GM23338 (cell line): ENCODE results near the gene PNRC2. TPM values are rescaled to one million over a fixed set of nuclear protein-coding genes. Genes with fewer than 3 reads are reported as not detected.

Source experiments
- ATAC-seq: fragments of 200-7000 bp; cut with Tn5 transposase; 3 replicates; pipeline ENCODE4 v1.9.1; 2020
- DNase-seq: peaks from one replicate; pipeline ENCODE4 v3.0.0-alpha.2; 2015; ENCODE audit warnings: low spot score
- H2AFZ ChIP-seq: fragments of 200-600 bp; sonication (generic); 2 replicates; pipeline ENCODE4 v1.8.0; 2016; ENCODE audit warnings: antibody characterized with exemption, mild to moderate bottlenecking, moderate library complexity
- H3F3A ChIP-seq: fragments of 200-600 bp; sonication (generic); replicated peaks from 2 replicates; pipeline ENCODE4 v1.8.0; 2017; ENCODE audit warnings: antibody characterized with exemption, mixed run types, low read depth
- H3K27ac ChIP-seq: fragments of 200-600 bp; sonication (generic); 2 replicates; pipeline ENCODE4 v1.6.1; 2016; ENCODE audit warnings: low read depth
- H3K27me3 ChIP-seq: fragments of 200-600 bp; sonication (generic); 2 replicates; pipeline ENCODE4 v1.8.0; 2016; ENCODE audit warnings: mild to moderate bottlenecking, mixed run types, moderate library complexity; ENCODE audit not compliant: insufficient read depth
- H3K36me3 ChIP-seq: fragments of 200-600 bp; sonication (generic); 2 replicates; pipeline ENCODE4 v1.8.0; 2016; ENCODE audit warnings: mild to moderate bottlenecking; ENCODE audit not compliant: insufficient read depth
- H3K4me1 ChIP-seq: fragments of 200-600 bp; sonication (generic); 2 replicates; pipeline ENCODE4 v1.8.0; 2016; ENCODE audit warnings: mild to moderate bottlenecking, moderate library complexity; ENCODE audit not compliant: insufficient read depth
- H3K4me2 ChIP-seq: fragments of 200-600 bp; sonication (generic); 2 replicates; pipeline ENCODE4 v1.7.1; 2017; ENCODE audit warnings: mixed run types
- H3K4me3 ChIP-seq: fragments of 200-600 bp; sonication (generic); 2 replicates; pipeline ENCODE4 v1.6.1; 2016; ENCODE audit warnings: mixed run types
- H3K79me2 ChIP-seq: fragments of 200-600 bp; sonication (generic); replicated peaks from 2 replicates; pipeline ENCODE4 v1.8.0; 2017; ENCODE audit warnings: mild to moderate bottlenecking; ENCODE audit not compliant: insufficient read depth
- H3K9me2 ChIP-seq: fragments of 200-600 bp; sonication (generic); 2 replicates; pipeline ENCODE4 v1.8.0; 2017; ENCODE audit not compliant: insufficient read depth
- H4K20me1 ChIP-seq: fragments of 200-600 bp; sonication (generic); replicated peaks from 2 replicates; pipeline ENCODE4 v1.8.0; 2017; ENCODE audit warnings: mild to moderate bottlenecking; ENCODE audit not compliant: insufficient read depth
- H3K27ac Mint-ChIP-seq: 2 replicates; pipeline ENCODE4 v1.8.0; 2020; ENCODE audit warnings: inconsistent platforms, mild to moderate bottlenecking, moderate library complexity, mixed read lengths
- H3K27me3 Mint-ChIP-seq: 3 replicates; pipeline ENCODE4 v1.8.0; 2022; ENCODE audit warnings: low read depth, mild to moderate bottlenecking, moderate library complexity, mixed read lengths, inconsistent platforms; ENCODE audit not compliant: insufficient read depth, poor library complexity
- H3K36me3 Mint-ChIP-seq: 3 replicates; pipeline ENCODE4 v1.8.0; 2021; ENCODE audit warnings: low read depth, mild to moderate bottlenecking, inconsistent platforms, moderate library complexity, mixed read lengths
- H3K4me1 Mint-ChIP-seq: 3 replicates; pipeline ENCODE4 v1.8.0; 2020; ENCODE audit warnings: mild to moderate bottlenecking, inconsistent platforms, mixed read lengths
- H3K4me3 Mint-ChIP-seq: 3 replicates; pipeline ENCODE4 v1.8.0; 2021; ENCODE audit warnings: moderate library complexity, mild to moderate bottlenecking, inconsistent platforms, mixed read lengths
- H3K9me3 Mint-ChIP-seq: 3 replicates; pipeline ENCODE4 v1.8.0; 2020; ENCODE audit warnings: moderate library complexity, mild to moderate bottlenecking, inconsistent platforms, mixed read lengths
- CREB1 ChIP-seq: fragments of 250-450 bp; sonication (Bioruptor Pico); IDR thresholded peaks from 2 replicates; pipeline ENCODE4 v1.5.0; 2020; ENCODE audit warnings: low read depth, mild to moderate bottlenecking, moderate library complexity
- CTCF ChIP-seq, 2 experiments: fragments of 200-600 bp in 1 of 2; sonication (generic) in 1 of 2; conservative IDR thresholded peaks; 2 replicates each; pipeline versions ENCODE4 v1.5.1 to v1.6.1; 2016 to 2017; ENCODE audit warnings: antibody characterized with exemption in 2 of 2, low read depth in 2 of 2, mild to moderate bottlenecking in 2 of 2, moderate library complexity in 1 of 2
- ETS1 ChIP-seq: IDR thresholded peaks from 2 replicates; pipeline ENCODE4 v1.6.1; 2016; ENCODE audit warnings: antibody characterized with exemption
- EZH2 ChIP-seq: fragments of 200-600 bp; sonication (generic); IDR thresholded peaks from one replicate; pipeline ENCODE4 v1.8.0; 2017; ENCODE audit warnings: antibody characterized with exemption, mild to moderate bottlenecking, low read depth; ENCODE audit not compliant: unreplicated experiment
- EZH2phosphoT487 ChIP-seq: fragments of 200-600 bp; sonication (generic); IDR thresholded peaks from one replicate; pipeline ENCODE4 v1.8.1; 2018; ENCODE audit warnings: antibody characterized with exemption; ENCODE audit not compliant: unreplicated experiment
- JUNB ChIP-seq: IDR thresholded peaks from one replicate; pipeline ENCODE4 v1.6.1; 2016; ENCODE audit warnings: antibody characterized with exemption; ENCODE audit not compliant: unreplicated experiment
- NANOG ChIP-seq: IDR thresholded peaks from 2 replicates; pipeline ENCODE4 v1.6.1; 2016; ENCODE audit warnings: antibody characterized with exemption, borderline replicate concordance
- POLR2AphosphoS5 ChIP-seq: IDR thresholded peaks from 2 replicates; pipeline ENCODE4 v1.6.1; 2016; ENCODE audit warnings: antibody characterized with exemption, low read depth
- STAT1 ChIP-seq: IDR thresholded peaks from one replicate; pipeline ENCODE4 v1.6.1; 2016; ENCODE audit warnings: antibody characterized with exemption; ENCODE audit not compliant: unreplicated experiment
- ZNF114 ChIP-seq: fragments of 250-450 bp; sonication (Bioruptor Pico); IDR thresholded peaks from 2 replicates; pipeline ENCODE4 v1.5.0; 2020; ENCODE audit warnings: mild to moderate bottlenecking, moderate library complexity
- polyA plus RNA-seq: library from polyadenylated mRNA; unstranded; fragments of >200 nt; fragmentation: Nextera tagmentation; extraction: Ambion mirVana; gene quantifications from 2 replicates; pipeline ENCODE4 v1.2.1, GENCODE V29; 2016
- total RNA-seq: library from RNA; depleted of rRNA; stranded (reverse); fragments of >200 nt; shearing (Covaris generic); gene quantifications from 2 replicates; pipeline ENCODE4 v1.2.3, GENCODE V29; 2014
- TF ChIP-seq, protein P1 (sequence below): fragments of 250-450 bp; sonication (Bioruptor Pico); IDR thresholded peaks from 2 replicates; pipeline ENCODE4 v1.5.0; 2020; ENCODE audit warnings: mild to moderate bottlenecking, moderate library complexity
- TF ChIP-seq, protein P2 (sequence below): IDR thresholded peaks from one replicate; pipeline ENCODE4 v1.6.1; 2018; ENCODE audit warnings: antibody characterized with exemption; ENCODE audit not compliant: unreplicated experiment

PNRC2 gene
- total and polyA plus RNA-seq, 2 experiments from 2014 or later: 157 to 237 TPM

GRCh38 chr1:23927097-23927496 is 32.5 kb upstream of the PNRC2 start:
- no peak for TF ChIP-seq POLR2AphosphoS5
- TF ChIP-seq CTCF (conservative IDR thresholded peaks at IDR 0.05; ENCODE audit: low read depth in 2 of 2): no peak
- no peak for TF ChIP-seq ETS1
- no peak for TF ChIP-seq EZH2
- TF ChIP-seq EZH2phosphoT487: no peak
- TF ChIP-seq CREB1 (CRISPR knock-in tag): no peak
- no peak for TF ChIP-seq ZNF114 (CRISPR knock-in tag)
- TF ChIP-seq NANOG: no peak
- TF ChIP-seq, protein P1, sequence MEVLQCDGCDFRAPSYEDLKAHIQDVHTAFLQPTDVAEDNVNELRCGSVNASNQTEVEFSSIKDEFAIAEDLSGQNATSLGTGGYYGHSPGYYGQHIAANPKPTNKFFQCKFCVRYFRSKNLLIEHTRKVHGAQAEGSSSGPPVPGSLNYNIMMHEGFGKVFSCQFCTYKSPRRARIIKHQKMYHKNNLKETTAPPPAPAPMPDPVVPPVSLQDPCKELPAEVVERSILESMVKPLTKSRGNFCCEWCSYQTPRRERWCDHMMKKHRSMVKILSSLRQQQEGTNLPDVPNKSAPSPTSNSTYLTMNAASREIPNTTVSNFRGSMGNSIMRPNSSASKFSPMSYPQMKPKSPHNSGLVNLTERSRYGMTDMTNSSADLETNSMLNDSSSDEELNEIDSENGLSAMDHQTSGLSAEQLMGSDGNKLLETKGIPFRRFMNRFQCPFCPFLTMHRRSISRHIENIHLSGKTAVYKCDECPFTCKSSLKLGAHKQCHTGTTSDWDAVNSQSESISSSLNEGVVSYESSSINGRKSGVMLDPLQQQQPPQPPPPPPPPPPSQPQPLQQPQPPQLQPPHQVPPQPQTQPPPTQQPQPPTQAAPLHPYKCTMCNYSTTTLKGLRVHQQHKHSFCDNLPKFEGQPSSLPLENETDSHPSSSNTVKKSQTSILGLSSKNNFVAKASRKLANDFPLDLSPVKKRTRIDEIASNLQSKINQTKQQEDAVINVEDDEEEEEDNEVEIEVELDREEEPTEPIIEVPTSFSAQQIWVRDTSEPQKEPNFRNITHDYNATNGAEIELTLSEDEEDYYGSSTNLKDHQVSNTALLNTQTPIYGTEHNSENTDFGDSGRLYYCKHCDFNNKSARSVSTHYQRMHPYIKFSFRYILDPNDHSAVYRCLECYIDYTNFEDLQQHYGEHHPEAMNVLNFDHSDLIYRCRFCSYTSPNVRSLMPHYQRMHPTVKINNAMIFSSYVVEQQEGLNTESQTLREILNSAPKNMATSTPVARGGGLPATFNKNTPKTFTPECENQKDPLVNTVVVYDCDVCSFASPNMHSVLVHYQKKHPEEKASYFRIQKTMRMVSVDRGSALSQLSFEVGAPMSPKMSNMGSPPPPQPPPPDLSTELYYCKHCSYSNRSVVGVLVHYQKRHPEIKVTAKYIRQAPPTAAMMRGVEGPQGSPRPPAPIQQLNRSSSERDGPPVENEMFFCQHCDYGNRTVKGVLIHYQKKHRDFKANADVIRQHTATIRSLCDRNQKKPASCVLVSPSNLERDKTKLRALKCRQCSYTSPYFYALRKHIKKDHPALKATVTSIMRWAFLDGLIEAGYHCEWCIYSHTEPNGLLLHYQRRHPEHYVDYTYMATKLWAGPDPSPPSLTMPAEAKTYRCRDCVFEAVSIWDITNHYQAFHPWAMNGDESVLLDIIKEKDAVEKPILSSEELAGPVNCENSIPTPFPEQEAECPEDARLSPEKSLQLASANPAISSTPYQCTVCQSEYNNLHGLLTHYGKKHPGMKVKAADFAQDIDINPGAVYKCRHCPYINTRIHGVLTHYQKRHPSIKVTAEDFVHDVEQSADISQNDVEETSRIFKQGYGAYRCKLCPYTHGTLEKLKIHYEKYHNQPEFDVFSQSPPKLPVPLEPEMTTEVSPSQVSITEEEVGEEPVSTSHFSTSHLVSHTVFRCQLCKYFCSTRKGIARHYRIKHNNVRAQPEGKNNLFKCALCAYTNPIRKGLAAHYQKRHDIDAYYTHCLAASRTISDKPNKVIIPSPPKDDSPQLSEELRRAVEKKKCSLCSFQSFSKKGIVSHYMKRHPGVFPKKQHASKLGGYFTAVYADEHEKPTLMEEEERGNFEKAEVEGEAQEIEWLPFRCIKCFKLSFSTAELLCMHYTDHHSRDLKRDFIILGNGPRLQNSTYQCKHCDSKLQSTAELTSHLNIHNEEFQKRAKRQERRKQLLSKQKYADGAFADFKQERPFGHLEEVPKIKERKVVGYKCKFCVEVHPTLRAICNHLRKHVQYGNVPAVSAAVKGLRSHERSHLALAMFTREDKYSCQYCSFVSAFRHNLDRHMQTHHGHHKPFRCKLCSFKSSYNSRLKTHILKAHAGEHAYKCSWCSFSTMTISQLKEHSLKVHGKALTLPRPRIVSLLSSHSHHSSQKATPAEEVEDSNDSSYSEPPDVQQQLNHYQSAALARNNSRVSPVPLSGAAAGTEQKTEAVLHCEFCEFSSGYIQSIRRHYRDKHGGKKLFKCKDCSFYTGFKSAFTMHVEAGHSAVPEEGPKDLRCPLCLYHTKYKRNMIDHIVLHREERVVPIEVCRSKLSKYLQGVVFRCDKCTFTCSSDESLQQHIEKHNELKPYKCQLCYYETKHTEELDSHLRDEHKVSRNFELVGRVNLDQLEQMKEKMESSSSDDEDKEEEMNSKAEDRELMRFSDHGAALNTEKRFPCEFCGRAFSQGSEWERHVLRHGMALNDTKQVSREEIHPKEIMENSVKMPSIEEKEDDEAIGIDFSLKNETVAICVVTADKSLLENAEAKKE (CRISPR knock-in tag): no peak
- TF ChIP-seq, protein P2, sequence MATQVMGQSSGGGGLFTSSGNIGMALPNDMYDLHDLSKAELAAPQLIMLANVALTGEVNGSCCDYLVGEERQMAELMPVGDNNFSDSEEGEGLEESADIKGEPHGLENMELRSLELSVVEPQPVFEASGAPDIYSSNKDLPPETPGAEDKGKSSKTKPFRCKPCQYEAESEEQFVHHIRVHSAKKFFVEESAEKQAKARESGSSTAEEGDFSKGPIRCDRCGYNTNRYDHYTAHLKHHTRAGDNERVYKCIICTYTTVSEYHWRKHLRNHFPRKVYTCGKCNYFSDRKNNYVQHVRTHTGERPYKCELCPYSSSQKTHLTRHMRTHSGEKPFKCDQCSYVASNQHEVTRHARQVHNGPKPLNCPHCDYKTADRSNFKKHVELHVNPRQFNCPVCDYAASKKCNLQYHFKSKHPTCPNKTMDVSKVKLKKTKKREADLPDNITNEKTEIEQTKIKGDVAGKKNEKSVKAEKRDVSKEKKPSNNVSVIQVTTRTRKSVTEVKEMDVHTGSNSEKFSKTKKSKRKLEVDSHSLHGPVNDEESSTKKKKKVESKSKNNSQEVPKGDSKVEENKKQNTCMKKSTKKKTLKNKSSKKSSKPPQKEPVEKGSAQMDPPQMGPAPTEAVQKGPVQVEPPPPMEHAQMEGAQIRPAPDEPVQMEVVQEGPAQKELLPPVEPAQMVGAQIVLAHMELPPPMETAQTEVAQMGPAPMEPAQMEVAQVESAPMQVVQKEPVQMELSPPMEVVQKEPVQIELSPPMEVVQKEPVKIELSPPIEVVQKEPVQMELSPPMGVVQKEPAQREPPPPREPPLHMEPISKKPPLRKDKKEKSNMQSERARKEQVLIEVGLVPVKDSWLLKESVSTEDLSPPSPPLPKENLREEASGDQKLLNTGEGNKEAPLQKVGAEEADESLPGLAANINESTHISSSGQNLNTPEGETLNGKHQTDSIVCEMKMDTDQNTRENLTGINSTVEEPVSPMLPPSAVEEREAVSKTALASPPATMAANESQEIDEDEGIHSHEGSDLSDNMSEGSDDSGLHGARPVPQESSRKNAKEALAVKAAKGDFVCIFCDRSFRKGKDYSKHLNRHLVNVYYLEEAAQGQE: no peak
- TF ChIP-seq JUNB: no peak
- no peak for TF ChIP-seq STAT1
- ATAC-seq (no peak), DNase-seq (no peak)
- no peak overlapping the region for H3K4me2 ChIP-seq
- H3K36me3 ChIP-seq: no peaks in the 10 kb centered on the region
- no peak overlapping the region for H3K4me3 Mint-ChIP-seq
- H3K27ac Mint-ChIP-seq: no peak overlapping the region
- no peak overlapping the region for H3K4me3 ChIP-seq
- H3K79me2 ChIP-seq: no peaks in the 10 kb centered on the region
- H3K27me3 ChIP-seq: no peaks in the 10 kb centered on the region
- H3K9me2 ChIP-seq: no peaks in the 10 kb centered on the region
- H3K27me3 Mint-ChIP-seq: peaks cover 3% of the 10 kb centered on the region
- no peaks in the 10 kb centered on the region for H3K4me1 ChIP-seq
- 0 out of 3 replicates have a peak, but pooled peaks cover 4% of the 10 kb centered on the region for H3K4me1 Mint-ChIP-seq
- H4K20me1 ChIP-seq: no peaks in the 10 kb centered on the region
- H3K27ac ChIP-seq: no peak overlapping the region
- H3F3A ChIP-seq: no peaks in the 10 kb centered on the region
- no peaks in the 10 kb centered on the region for H3K36me3 Mint-ChIP-seq
- H2AFZ ChIP-seq: no peak overlapping the region
- no peaks in the 10 kb centered on the region for H3K9me3 Mint-ChIP-seq
